ENCODE data around the gene TXLNB.

TXLNB gene

DNA sequence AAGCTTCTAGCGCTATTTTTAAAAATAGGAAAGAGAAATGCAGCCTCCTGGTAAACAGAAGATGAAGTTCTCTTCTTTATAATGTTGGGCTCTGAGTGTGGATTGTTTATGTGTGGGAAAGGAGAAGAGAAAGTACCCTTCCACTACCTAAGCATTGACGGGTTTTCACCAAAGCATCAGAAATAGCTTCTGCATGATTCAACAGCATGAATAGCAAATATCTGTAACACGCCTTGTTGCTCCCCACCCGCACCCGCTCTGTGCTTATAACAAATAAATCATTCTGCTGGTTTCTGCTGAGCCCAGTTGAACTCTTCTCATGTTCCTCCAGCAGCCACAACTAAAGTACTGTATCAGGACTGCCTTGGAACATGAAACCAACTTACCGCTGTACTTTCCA is 20.7 kb downstream of the TXLNB start:
- no peak for DNase-seq (ENCODE audit: low spot score)

DNA sequence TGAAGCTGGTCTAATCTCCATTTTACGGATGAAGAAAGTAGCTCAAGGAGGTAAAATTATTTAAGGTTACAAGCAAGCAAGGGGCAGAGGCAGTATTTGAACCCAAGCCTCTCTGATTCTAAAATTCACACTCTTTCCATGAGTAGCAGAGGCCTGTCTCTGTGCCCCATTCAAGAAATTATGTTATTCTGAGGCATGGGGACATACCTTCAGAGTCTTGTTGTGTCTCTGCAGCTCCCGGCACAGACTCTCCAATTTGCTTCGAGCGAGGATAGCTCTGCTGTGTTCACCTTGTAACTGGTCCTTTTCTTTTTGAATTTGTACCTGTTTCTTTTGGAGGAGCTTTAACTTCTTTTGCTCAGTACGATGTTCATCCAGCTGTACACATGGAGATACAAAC is 21.5 kb downstream of the TXLNB start:
- no peak for DNase-seq (ENCODE audit: low spot score)

DNA sequence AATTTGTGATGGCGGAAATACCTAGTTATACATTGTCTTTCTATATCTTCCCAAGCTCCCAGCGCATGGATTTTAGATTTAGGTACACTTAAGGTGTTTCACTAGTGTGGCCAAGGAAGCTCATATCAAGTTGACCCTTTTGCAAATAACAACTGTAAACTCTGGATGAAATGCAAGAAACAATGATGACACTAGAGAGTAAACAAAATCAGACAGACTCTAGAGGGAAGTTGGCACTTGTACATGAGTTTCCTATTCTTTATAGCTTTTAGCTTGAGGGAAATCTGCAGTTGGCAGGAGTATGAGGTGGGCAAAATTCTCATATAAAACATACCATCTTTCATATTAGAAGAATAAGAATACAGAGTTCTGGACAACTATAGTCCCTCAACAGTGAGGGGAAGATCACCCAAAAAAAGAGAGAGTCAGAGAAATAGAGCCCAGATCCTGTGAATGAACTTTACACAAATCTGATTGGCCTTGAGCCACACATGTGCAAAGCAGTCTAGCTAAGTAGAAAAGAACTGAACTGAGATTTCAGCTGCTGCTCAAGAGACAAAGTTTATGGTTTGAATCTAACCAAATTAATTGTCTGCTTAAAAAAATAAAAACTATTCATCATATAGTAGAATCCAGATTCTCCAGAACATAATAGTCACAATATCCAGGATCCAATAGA is 26.1 kb downstream of the TXLNB start:
- no peak for DNase-seq (ENCODE audit: low spot score)

DNA sequence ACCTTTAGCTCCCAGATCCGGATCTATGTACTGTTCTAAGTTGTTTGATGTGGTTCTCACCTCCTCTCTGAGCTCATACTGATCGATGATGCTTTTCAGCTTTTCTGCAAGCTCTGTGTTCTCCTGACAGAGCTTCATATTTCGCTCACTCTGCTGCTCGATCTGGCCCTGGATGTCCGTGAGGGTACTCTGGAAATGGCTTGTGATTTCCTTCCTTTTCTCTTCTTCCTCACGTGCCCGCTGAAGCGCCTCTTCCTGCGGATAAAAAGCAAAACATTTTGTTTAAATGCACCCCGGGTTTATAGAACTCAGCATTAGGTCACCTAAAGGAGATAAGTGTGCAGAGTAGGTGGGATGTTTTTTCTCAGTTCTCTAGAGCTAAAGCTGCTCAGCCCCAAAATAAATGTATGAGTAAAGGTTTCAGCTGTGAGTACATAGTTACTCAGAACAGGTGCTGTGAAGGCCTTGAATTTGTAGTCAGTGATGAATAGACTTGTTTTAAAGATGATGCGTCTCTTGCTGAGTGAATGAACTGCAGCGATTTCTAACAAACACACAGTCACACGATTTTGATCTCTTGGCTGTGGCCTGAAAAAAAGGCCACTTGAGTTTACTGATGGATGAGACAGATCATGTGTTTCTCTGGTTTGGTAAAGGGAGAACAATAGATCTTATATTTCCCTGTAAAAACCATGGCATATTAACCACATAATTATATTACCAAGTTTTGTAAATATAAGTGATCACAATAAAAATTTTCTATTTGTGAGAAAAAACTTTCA is 29.1 kb downstream of the TXLNB start:
- peak; percentile 70 for DNase-seq (ENCODE audit: low spot score)

DNA sequence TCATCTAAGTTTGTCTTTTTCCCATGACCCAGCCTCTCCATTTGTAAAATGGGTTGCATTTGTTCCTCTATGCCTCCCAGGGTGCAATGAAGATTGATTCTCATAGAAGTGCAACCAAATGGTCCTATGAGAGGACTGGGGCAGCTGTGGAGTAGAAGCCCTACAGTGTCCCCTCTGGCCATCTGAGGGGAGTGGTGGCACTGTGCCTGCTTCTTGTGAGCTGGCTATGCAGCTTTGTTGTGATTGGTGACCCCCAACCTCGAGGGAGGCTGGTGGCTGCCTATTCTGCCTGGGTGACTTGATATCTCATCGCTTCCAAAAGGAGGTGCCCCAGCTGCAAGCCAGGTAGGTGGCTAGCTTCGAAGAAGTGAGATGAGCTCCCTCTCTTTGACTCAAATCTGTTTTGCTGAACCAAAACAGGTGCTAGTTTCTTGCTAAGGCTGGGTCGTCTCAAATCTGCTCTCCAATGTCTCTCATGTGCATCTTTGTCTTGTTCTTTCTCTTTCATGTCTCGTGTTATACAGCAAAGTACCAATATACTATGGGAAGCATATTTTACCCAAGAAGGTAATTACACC is 33.9 kb downstream of the TXLNB start:
- DNase-seq (ENCODE audit: low spot score) = peak; percentile 18

DNA sequence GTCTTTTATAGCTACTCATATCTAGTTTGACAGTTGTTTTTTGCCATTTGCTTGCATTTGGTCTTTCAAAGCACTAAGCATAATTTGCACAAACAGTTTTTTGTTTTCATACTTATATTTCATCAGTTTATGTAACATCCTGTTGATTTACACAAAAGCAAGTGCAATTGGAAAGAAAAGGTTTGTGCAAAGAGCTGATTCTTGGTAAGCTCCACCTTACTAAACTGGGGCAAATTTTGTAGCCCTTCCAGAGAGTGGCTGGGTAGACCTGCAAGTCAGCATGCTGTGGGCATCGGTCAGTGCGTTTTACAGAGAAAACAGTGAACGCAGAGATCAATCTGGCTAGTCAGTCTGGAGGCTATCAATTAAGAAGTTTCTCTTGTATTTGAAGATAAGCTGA is 34.5 kb downstream of the TXLNB start:
- peak; percentile 51 for DNase-seq (ENCODE audit: low spot score)

DNA sequence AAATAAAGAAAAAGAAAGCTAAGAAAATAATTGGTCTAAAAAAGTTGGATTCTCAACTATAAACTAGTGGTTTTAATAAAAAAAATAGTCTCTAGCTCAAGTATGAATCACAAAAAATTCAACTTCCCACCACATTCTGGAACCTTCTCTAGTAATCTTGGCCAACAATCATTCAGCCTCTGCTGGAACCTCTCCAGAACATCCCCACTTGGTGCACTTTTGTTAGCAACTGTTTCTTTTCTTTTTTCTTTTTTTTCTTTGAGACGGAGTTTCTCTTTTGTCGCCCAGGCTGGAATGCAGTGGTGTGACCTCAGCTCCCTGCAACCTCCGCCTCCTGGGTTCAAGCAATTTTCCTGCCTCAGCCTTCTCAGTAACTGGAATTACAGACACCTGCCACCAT is 35.7 kb downstream of the TXLNB start:
- no peak for DNase-seq (ENCODE audit: low spot score)

DNA sequence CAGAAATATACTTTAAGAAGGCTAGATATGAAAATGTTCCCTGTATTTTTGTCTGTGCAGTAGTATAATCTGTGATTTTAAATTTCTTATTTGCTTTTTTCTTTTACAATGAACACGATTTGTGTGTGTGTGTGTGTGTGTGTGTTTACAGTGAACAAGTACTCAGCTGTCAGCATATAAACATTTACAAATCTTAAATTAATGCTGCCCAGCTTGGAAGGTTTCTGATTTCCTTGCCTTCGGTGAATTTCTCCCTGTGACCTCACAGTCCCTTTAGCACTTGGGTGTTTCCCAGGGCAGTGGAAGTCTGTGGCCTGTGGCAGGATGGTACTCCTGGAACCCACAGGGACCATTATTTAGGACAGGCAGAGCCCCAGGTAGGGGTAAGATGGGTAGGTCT is 37.6 kb downstream of the TXLNB start:
- no peak for DNase-seq (ENCODE audit: low spot score)

DNA sequence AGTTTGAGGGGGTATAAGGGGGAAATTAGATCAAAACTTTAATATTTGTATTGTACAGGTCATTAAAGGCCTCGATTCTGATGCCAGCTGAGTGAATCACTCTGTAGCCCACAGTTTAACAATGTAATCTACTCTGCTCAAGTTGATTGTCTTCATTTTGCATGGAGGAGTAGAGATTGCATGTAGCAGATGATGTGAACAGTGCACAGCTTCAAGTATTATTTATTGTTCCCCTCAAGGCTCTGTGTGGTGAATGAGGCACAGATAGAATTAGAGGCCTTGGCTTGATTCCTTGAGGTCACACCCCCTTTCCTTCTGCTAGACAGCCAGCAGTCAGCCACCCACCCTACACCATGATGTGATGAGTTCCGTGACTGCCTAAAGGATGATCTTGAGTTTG is 38.1 kb downstream of the TXLNB start:
- DNase-seq (ENCODE audit: low spot score) = no peak

DNA sequence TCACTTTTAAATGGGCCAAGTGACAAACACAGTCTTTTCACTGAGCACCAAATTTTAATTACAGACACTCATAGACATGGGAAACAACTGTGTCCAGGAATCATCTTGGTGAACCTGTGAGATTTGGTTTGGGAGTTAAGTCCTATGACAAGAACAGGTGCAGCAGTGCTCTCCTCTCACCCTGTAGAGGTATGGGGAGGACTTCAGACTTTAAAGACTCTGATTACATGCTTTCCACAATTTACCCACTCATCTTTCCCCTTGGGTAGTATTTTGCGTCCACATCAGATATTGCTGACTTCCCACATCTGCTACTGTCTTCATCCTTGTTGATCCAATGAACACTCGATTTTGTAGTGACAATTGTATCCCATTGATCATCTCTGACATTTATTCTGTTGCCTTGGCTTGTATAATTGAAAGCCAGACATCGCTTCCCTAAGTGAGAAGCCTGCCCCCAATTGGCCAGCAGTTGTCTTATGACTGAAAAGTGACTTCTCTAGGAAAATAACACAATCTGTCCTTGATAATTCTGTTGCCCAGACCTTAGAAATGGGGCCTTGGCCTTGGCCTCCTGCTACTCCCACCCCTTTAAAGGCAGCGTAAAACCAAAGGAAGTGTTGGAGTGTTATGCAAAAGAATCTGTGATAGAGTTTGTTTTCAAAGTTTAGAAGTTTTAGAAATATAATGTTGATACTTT is 40.0 kb downstream of the TXLNB start:
- DNase-seq (ENCODE audit: low spot score) = no peak

DNA sequence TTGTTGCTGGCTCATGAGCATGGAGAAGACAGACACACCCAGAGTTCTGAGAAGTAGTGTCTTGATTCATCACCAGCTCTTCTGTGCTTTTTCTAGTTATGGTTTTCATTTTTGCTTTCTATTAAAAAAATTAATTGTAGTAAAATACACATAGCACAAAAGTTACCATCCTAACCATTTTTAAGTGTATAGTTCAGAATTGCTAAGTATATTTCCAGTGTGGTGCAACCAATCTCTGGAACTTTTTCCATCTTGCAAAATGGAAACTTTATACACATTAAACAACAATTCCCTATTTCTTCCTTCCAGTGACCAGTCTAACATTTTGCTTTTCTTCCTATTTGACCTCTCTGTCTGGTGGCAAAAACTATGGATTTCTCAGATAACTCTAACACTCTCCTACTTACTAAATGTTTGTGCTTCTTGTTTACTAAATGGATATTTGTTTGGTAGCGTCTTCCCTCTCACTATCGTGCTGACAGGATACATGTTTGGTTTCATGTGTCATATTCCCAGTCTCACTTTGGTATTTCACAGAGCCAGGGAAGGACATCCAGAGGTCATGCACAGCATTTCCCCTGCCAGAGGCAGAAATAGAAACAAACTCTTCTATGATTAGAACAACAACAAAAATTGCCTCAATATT is 40.6 kb downstream of the TXLNB start:
- peak; percentile 75 for DNase-seq (ENCODE audit: low spot score)

DNA sequence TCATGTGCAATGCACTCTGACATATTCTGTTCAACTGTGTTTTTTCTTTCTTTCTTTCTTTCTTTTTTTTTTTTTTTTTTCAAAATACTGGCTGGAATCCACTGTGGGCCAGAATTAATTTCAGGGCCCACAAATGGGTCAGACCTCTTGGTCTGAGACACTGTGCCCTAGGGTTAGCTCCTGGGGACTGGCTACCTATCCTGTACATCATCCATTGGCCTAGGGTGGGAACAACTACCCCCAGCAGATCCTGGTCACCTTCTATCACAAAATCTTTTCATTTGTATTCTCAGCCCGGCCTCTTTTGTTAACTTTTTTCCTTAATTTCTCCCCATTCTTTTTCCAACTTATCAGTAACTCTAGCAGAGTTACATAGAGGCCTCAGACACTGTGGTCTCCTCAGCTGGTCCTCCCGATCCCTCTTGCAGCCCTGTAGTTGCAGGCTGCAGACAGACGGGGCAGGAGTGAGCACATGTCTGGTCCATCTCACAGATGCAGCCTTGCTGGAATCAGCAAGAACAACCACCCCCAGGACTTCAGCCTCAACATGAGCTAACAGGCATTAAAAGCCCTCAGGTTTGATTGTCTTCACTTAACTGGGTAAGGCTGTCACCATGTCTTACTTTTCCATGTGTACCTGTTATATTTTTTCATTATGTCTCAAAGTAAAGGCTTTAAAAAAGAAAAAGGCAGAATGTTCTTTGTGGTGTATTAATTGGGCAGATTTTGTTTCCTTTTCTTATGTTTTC is 41.3 kb downstream of the TXLNB start:
- peak; percentile 75 for DNase-seq (ENCODE audit: low spot score)

DNA sequence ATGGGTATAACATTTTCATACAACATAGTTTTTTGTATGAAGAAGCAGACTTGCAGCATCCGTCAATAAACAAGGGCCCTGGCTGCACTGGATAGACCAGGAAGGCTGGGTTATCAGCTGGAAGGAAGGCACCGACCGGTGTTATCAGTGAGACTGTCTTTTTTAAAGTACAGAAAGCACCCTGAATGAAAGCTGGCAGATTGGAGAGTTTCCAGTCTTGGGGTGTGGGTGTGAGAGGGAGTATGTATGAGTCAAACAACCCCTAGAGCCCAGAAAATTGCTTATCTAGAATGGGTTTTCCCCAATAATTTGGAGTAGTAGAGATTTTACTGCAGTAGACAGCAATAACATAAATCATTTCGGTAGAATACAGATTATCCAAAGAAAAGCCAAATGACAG is 42.4 kb downstream of the TXLNB start:
- peak; percentile 61 for DNase-seq (ENCODE audit: low spot score)

DNA sequence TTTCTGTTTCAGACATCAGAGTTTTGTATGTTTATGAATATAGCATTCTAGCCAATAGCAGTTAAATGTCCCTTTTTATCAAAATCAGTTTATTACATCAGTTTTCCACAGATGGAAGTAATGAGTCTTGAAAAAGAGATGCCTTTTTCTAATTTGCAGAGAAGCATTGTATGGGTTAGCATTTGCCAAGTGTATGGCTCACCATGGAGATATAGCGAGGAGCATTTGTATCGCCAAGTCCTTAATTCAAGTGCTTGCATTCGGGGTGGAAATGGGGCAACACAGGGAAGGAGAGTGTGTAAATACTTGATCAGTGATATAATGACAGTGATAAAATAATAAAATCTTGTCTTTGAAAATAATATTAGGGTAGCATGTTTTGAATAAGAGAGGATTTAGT is 42.9 kb downstream of the TXLNB start:
- no peak for DNase-seq (ENCODE audit: low spot score)

DNA sequence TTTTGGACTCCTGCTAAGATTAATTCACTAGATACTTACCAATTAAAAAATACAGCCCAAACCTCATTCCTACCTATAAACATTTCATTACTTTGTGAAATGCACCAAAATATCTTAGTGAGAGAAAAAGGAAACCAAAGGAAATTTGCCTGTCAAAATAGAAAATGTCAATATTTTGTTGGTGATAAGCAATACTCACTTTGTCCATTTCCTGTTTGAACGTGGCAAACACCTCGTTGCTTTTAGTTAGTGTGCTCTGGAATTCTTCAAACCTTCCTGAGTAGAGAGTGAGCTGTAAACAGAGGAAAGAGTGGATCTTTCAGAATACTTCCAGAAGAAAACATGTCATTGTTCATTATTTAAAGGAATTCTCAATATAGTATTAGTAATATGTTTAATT is 44.2 kb downstream of the TXLNB start:
- DNase-seq (ENCODE audit: low spot score) = no peak

DNA sequence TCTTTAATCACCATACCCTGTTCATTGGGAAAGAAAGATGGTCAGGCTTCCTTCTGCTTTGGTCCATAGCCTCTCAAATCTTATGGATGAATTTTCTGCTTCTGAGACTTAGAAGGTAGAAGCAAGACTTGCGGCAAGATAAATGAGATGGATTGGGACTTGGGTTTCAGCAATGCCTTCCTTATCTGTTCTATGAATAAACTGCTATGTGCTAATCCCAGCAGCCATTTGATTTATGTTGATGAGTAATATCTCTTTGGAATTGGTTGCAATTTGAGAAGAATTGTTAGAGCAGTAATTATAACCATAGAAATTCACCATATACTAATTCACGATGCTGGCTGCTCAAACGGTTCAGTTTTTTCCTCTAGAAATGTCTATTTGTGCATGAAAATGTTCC is 48.3 kb downstream of the TXLNB start:
- DNase-seq (ENCODE audit: low spot score) = no peak

DNA sequence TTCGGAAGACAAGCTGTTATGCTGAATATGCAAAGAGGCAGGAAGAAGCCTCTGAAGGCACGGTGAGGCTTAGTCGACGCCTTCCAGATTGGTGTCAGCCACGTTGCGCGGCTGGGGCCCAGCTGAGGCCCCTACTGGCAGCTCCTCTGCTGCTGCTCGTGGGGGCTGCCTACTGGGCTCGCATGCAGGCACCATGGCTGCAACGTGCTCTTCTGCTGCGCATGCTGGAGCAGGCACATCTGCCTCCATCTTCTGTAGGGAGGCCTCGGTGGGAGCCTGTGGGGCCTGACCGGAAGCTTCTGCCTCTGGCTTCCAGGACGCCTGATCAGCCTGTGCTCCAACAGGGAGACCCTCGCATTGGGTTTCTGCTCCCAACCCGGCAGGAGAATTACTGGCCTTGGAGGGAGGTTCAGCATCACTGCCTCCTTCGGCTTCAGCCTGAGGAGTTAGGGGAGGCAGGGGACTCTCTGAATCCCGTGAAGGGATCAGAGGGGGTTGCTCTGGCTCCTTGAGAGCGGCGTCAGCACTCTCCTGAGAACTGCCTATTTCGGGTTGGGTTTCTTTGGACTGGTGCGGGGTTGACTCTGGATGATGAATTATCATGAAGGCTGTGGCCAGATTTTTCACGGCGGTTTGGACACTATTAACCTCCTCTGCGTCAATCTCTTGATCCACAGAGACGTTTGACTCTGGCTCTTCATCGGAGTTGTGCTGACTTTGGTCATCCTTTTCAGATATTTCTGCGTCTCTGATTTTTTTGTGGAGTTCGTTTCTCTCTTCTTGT is 49.1 kb downstream of the TXLNB start:
- DNase-seq (ENCODE audit: low spot score) = no peak

DNA sequence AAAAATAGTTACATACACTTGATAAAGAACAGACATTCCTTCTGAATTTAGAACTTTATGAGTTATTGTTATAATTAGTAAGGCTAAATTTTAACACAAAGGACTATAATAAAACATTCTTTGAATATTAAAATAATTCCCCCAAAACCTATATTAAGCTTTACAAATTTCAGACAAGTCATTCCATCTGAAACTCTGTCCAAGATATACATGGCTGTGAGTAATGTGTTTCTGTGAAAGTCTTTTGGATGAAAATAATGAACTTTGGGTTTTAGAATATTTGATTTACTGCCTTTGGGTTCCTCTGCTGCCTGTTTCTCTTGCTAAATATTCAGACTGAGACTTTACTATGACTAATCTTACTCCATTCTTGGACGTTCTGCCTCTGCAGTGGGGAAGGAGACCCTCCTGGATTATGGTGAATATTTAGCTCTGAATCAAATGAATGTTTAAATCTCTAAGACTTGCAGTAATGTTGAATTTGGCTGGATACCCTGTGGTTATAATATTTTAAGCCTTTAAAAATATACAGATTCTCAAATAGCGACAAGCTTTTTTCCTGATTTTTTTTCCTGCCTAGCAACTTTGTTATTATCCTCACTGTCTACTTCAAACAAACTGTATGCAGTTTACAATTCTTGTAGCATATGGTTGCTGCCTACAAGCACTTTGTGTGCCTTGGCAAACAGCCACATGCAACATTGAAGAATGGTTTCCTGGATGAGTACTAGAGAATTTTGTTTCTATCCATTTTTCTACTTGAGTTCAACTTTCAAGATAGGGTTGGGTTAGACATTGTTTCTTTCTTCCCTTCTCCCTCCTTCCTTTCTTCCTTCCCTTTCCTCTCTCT is 51.4 kb downstream of the TXLNB start:
- no peak for DNase-seq (ENCODE audit: low spot score)

DNA sequence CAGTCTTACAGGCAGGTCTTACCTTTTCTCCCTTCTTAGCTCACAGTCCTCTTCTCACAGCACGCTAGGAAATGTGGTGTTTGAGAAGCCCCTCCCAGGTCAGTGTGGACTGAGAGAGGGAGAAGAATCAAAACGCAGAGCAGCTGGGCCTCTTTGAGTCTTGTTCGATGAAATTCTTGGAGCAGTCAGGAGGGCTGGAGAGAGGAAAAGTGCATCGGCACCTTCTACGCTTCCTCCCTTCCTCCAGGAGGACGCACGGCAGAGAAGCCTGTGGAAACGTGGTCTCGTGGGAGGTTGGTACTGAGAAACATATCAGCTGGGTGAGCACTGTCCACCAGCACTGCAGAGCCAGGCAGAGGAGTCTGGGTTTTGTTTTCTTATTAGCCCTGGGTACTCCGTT is 52.7 kb downstream of the TXLNB start:
- no peak for DNase-seq (ENCODE audit: low spot score)

DNA sequence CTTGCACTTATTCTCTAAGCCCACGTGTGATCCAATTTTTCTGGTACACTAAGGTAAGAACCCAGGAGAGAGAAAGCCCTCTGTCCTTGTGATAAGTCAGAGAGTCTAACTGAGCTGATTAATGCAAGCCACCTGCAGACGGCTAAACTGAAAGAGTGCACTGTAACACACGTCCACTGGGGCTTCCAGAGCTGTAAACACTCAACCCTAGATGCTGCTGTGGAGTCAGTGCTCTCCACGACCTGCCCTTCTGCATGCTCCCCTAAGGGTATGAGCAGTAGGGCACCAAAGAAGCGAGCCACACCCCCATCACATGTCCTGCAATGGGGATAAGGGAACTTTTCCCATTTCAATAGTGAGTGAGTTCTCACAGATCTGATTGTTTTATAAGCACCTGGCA is 55.7 kb downstream of the TXLNB start:
- DNase-seq (ENCODE audit: low spot score) = no peak
